SK-N-MC (cell line): Measurements from ENCODE around the gene CD248.

Experiments used
- DNase-seq: peaks from one replicate; pipeline ENCODE4 v3.0.0-alpha.2; 2011; ENCODE audit warnings: low read depth, low spot score
- H3K27ac ChIP-seq: fragments of 200-600 bp; sonication (generic); 2 replicates; pipeline ENCODE4 v1.5.1; 2016; ENCODE audit warnings: mixed run types
- H3K36me3 ChIP-seq: fragments of 200-600 bp; sonication (generic); 2 replicates; pipeline ENCODE4 v1.6.1; 2017; ENCODE audit warnings: antibody characterized with exemption, low read length, mixed read lengths; ENCODE audit not compliant: insufficient read depth
- H3K4me3 ChIP-seq: fragments of 200-600 bp; sonication (generic); 2 replicates; pipeline ENCODE4 v1.5.1; 2016
- H3K9ac ChIP-seq: fragments of 200-600 bp; sonication (generic); 2 replicates; pipeline ENCODE4 v1.8.0; 2017; ENCODE audit warnings: mixed run types, mixed read lengths; ENCODE audit not compliant: insufficient read length
- H3K9me3 ChIP-seq: fragments of 200-600 bp; sonication (generic); 2 replicates; pipeline ENCODE4 v1.6.1; 2017; ENCODE audit warnings: low read depth, mild to moderate bottlenecking, antibody characterized with exemption, low read length, moderate library complexity, mixed read lengths
- EZH2 ChIP-seq: fragments of 200-600 bp; sonication (generic); IDR thresholded peaks from one replicate; pipeline ENCODE4 v1.6.1; 2017; ENCODE audit warnings: antibody characterized with exemption
- FOXP2 ChIP-seq: optimal IDR thresholded peaks from 2 replicates; pipeline ENCODE3; 2011; ENCODE audit warnings: mild to moderate bottlenecking, moderate library complexity; ENCODE audit not compliant: insufficient read depth; ENCODE audit errors: extremely low read length, control extremely low read depth
- POLR2AphosphoS5 ChIP-seq: IDR thresholded peaks from 2 replicates; pipeline ENCODE4 v1.6.1; 2012; ENCODE audit warnings: mild to moderate bottlenecking, low read depth, low read length, borderline replicate concordance

Gene CD248

DNA sequence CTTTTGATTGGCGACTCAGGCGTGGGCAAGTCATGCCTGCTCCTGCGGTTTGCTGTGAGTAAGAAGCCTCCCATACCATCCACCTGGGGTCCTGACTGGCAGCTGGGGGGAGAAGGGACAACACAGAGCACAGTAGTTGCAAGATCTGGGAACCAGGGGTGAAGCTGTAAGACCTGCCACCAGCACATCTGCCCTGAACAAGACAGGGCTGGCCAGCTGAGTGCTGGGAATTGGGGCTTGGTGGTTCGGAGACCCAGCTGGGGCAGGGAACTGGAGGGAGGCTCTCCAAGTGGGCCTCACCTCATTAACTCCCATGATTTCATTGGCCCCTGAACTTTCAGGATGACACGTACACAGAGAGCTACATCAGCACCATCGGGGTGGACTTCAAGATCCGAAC lies 45.0 kb downstream of the CD248 start:
- H3K27ac ChIP-seq: no peak overlapping the region
- no peaks in the 10 kb centered on the region for H3K9me3 ChIP-seq
- H3K9ac ChIP-seq: no peak overlapping the region
- DNase-seq: no peak
- TF ChIP-seq EZH2 (no peak), POLR2AphosphoS5 (no peak), FOXP2 (no peak)
- H3K4me3 ChIP-seq: no peak overlapping the region
- peaks cover 36% of the 10 kb centered on the region for H3K36me3 ChIP-seq

DNA sequence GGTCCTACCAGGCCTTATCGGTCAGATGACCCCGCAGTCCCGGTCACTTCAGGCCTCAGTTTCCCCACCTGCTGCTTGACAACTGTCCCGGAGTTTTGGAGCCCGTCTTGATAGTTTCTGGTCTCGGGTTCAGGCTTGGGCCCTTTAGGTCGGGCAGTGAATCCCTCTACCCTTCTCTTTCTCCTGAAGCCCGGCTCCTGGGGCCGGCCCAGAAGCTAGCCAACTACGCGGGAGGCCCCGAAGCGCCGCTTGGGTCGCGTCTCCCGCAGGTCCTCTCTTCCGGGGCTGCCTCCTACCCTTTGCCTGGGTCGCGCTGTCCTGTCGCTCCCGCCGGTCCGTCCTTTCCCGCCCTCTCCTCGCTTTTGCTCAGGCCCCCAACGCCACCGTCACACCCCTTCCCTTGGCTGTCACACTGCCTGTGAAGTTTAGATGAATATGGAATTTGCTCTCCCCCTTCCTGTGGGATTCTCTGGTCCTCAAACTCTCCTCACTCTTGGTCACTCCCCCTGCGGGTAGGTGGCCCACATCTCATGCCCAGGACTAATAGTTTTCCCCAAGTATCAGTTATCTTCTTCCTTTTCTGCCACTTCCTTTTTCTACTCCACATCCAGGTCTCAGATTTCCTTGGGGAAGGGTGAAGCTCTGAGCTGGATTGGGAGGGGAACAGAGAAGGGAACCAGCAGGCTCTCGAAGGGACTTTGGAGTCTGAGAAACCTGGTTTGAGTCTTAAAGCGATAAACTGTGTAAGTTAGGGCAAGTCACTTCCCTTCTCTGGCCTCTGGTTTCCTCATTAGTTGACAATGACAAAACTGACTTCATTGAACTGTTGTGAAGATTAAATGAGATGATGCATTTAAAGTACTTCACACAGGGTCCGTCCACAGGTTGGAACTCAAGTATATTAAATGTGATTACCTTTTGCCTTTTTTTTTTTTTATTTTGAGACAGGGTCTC lies 47.6 kb downstream of the CD248 start:
- H3K9me3 ChIP-seq: no peaks in the 10 kb centered on the region
- H3K36me3 ChIP-seq: peaks cover 30% of the 10 kb centered on the region
- H3K4me3 ChIP-seq: peak overlapping the region; percentile 88
- TF ChIP-seq EZH2 (no peak), FOXP2 (no peak), POLR2AphosphoS5 (peak; percentile 17; the same call in 1 of the 2 replicates)
- peak overlapping the region; percentile 94 for H3K27ac ChIP-seq
- DNase-seq: no peak
- peak overlapping the region; percentile 96 for H3K9ac ChIP-seq

DNA sequence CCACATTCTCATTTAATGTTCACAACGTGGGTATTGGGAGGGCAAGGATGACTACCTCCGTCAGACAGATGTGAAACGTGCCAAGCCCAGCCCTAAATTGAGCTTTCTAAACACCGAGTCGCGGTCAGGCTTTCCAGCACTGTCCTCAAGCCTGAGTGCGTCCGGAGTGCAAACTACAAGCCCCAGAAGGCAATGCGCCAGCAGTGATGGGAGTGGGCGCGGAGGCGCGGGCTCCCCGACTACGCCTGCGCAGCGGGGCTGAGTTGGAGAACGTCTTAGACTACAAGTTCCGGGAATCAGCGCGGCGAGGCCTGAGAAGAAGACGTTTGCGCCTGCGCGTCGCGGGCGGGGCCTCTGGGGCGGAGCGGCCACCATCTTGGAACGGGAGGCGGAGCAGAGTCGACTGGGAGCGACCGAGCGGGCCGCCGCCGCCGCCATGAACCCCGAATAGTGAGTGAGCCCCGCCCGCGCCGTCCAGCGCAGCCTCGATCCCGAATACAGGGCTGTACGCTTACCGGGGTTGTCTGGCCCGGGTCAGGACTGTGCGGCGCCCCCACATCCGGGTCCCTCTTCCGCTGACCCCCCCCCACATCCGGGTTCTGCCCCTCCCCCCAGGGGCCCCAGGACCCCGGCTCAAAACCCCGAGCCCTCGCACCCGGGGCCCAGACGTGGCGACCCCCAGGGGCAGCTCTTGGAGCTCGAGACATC lies 48.4 kb downstream of the CD248 start, which contains the start of gene RAB1B:
TSS of gene RAB1B (plus strand) at position 396 of the 708 bp plus-strand sequence. CDS start at position 437, 41 bp downstream.
- H3K9ac ChIP-seq: peak within 1 kb of the TSS; percentile 96
- peak; percentile 98 for DNase-seq
- H3K27ac ChIP-seq: peak within 1 kb of the TSS; percentile 94
- H3K36me3 ChIP-seq: peaks cover 23% of the 10 kb centered on the region
- peak within 1 kb of the TSS; percentile 88 for H3K4me3 ChIP-seq
- TF ChIP-seq EZH2 (no peak), POLR2AphosphoS5 (no peak; the same call in none of the 2 replicates), FOXP2 (no peak)
- H3K9me3 ChIP-seq: no peaks in the 10 kb centered on the region

DNA sequence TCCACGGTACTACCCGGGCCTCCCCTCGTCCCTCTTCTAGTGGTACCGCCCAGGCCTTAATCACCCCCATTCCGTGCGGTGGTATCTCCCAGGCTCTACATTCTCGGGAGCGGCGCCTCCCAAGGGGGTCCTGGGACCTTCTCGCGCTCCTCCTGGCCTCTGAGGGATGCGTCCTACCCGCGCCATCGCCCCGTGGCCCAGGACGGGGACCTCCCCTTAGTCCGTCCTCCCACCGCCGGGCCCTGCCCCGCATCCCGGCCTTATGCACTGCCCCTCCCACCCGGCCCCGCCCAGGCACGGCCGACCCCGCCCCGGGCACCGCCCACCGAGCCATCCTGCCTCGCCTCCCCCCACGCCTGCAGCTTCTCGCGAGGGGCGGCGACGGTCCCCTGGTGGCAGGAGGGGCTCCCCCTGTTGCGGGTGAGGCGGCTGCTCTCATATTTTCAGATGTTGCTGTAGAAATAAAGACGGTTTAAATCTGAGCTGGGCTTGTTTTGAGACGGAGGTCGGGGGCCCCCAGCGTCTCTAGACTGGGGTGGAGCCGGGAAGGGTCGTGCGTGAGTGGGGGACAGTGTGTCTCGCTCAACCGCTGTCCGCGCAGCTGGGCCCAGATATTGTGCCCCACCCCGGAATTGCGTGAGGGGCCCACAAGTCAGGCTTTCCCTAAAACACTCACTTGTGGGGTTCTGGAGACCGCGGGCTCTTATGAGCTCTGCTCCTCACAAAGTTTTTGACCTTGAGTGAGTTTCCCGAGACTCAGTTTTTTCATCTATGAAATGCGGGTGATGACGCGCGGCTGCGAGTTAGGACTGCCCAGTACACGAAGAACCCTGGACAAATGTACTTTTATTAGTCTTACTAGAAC lies 49.2 kb downstream of the CD248 start:
- peak; percentile 70 for TF ChIP-seq POLR2AphosphoS5
- TF ChIP-seq EZH2: no peak
- no peak for TF ChIP-seq FOXP2
- no peaks in the 10 kb centered on the region for H3K9me3 ChIP-seq
- no peak for DNase-seq
- peak overlapping the region; percentile 89 for H3K9ac ChIP-seq
- peak overlapping the region; percentile 88 for H3K4me3 ChIP-seq
- H3K36me3 ChIP-seq: peaks cover 15% of the 10 kb centered on the region
- peak overlapping the region; percentile 94 for H3K27ac ChIP-seq

DNA sequence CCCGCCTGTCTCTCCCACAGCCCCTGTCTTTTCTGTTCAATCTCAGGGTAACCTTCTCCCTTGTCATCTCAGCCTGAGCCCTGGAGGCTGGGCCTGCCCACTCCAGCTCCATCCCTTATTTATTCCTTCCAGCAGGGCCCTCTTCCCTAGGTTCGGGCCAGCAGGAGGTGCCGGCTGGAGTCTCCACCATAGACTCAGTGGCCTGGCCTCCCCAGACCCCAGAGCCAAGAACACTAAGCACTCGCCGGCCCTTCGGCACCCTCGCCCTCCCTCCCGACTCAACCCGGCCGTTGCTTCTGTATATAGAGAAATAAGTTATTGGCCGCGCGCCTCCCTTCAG lies 49.8 kb downstream of the CD248 start:
- peak overlapping the region; percentile 51 for H3K27ac ChIP-seq
- H3K4me3 ChIP-seq: peak overlapping the region; percentile 88
- DNase-seq: no peak
- H3K9me3 ChIP-seq: no peaks in the 10 kb centered on the region
- peaks cover 9% of the 10 kb centered on the region; the same call in 1 of the 2 replicates for H3K36me3 ChIP-seq
- TF ChIP-seq POLR2AphosphoS5: no peak
- TF ChIP-seq EZH2: no peak
- TF ChIP-seq FOXP2: no peak
- H3K9ac ChIP-seq: peak overlapping the region; percentile 8

DNA sequence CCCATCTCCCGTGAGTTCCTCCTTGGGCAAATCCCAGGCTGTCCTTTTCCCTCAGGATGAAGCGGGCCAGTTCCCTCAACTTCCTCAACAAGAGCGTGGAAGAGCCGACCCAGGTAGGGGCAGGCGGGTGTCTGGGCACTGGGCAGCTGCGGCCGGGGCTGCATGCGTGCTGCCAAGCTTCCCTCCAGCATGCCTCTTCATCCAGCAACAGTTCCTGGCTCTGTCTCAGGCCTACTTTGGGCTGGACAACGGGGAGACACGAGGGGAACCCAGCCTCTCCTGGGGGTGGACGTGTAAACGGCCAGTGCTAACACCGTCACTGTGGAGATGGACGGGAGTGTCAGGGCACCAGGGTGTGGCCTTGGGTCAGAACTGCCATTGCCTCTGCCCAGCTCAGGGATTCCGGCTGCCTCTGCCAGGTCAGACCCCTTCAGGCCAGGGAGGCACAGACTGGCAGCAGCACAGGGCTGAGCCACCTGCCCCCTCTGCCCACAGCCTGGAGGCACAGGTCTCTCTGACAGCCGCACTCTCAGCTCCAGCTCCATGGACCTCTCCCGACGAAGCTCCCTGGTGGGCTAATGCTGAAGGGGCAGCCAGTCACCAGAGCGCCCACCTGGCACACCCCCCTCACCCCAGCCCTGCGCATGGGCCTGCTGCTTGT lies 50.3 kb downstream of the CD248 start:
- H3K27ac ChIP-seq: peak overlapping the region; percentile 51
- H3K4me3 ChIP-seq: peak overlapping the region; percentile 88
- no peaks in the 10 kb centered on the region for H3K9me3 ChIP-seq
- peak overlapping the region; percentile 8 for H3K9ac ChIP-seq
- no peak for DNase-seq
- no peak for TF ChIP-seq POLR2AphosphoS5
- TF ChIP-seq EZH2: no peak
- no peak for TF ChIP-seq FOXP2
- peaks cover 5% of the 10 kb centered on the region; the same call in 1 of the 2 replicates for H3K36me3 ChIP-seq

DNA sequence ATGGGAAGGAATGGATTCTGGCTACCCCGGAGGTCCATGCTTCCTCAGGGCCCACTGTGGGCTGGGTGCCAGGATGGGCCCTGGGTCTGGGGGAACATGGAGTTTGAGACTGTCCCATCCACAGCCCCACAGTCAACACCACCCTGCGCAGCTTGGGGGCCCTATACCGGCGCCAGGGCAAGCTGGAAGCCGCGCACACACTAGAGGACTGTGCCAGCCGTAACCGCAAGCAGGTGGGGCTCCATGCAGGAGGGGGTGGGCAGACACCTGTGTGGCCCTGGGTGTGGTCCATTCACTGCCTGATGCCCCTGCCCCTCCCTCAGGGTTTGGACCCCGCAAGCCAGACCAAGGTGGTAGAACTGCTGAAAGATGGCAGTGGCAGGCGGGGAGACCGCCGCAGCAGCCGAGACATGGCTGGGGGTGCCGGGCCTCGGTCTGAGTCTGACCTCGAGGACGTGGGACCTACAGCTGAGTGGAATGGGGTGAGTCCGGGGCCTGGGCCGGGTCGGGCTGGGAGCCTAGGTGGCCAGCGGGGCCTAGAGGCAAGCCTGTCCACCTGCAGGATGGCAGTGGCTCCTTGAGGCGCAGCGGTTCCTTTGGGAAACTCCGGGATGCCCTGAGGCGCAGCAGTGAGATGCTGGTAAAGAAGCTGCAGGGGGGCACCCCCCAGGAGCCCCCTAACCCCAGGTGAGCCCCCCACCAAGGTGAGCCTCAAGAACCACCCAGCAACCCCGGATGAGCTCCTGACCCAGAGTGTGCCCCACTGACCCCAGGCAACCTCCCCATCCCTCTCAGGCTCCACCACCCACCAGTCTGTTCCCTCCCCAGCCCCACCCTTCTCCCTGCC lies 51.1 kb downstream of the CD248 start:
- Histone ChIP-seq H3K36me3 (peaks cover 3% of the 10 kb centered on the region; the same call in 1 of the 2 replicates), H3K9me3 (no peaks in the 10 kb centered on the region), H3K9ac (no peak overlapping the region)

More for the DNA sequence above, 51.1 kb downstream of the CD248 start:
- no peak overlapping the region for H3K27ac ChIP-seq
- TF ChIP-seq EZH2 (no peak), POLR2AphosphoS5 (no peak)
- H3K4me3 ChIP-seq: no peak overlapping the region
- DNase-seq: no peak
